Astrocyte (in vitro differentiated cells and primary cell): Measurements from ENCODE around the gene KATNB1. TPM values are rescaled to one million over a fixed set of nuclear protein-coding genes. Genes with fewer than 3 reads are reported as not detected.

ENCODE experiments used
- DNase-seq: peaks from one replicate; pipeline ENCODE4 v3.0.0-alpha.2; 2010; ENCODE audit warnings: low read depth
- FAIRE-seq: peaks from 2 replicates; lab custom pipeline; 2011; peaks lifted over from hg19 to GRCh38; lab: Jason Lieb, UNC
- H2AFZ ChIP-seq: 2 replicates; pipeline ENCODE4 v1.6.0; 2012; ENCODE audit warnings: low read depth, low read length, inconsistent platforms
- H3K27ac ChIP-seq: 2 replicates; pipeline ENCODE4 v1.5.1; 2011; ENCODE audit warnings: low read depth, low read length, inconsistent platforms
- H3K27me3 ChIP-seq: 2 replicates; pipeline ENCODE4 v1.6.0; 2011; ENCODE audit warnings: low read length, inconsistent platforms; ENCODE audit not compliant: insufficient read depth
- H3K36me3 ChIP-seq: 2 replicates; pipeline ENCODE4 v1.5.1; 2011; ENCODE audit warnings: low read length, inconsistent platforms; ENCODE audit not compliant: insufficient read depth
- H3K4me1 ChIP-seq: 2 replicates; pipeline ENCODE4 v1.5.1; 2011; ENCODE audit warnings: low read length, inconsistent platforms; ENCODE audit not compliant: insufficient read depth
- H3K4me2 ChIP-seq: 2 replicates; pipeline ENCODE4 v1.6.0; 2012; ENCODE audit warnings: low read length, inconsistent platforms
- H3K4me3 ChIP-seq: 2 replicates; pipeline ENCODE4 v1.5.1; 2011; ENCODE audit warnings: low read depth, mild to moderate bottlenecking, low read length, inconsistent platforms; ENCODE audit not compliant: insufficient read depth
- H3K79me2 ChIP-seq: 2 replicates; pipeline ENCODE4 v1.6.0; 2012; ENCODE audit warnings: mild to moderate bottlenecking, low read length, inconsistent platforms; ENCODE audit not compliant: insufficient read depth
- H3K9ac ChIP-seq: 2 replicates; pipeline ENCODE4 v1.6.0; 2012; ENCODE audit warnings: mild to moderate bottlenecking, low read length, inconsistent platforms
- H3K9me3 ChIP-seq: 2 replicates; pipeline ENCODE4 v1.5.1; 2012; ENCODE audit warnings: low read depth, mild to moderate bottlenecking, low read length, inconsistent platforms; ENCODE audit not compliant: insufficient read depth
- H4K20me1 ChIP-seq: 2 replicates; pipeline ENCODE4 v1.6.0; 2012; ENCODE audit warnings: low read length, inconsistent platforms; ENCODE audit not compliant: insufficient read depth
- H3K27ac Mint-ChIP-seq: one replicate; pipeline ENCODE4 v1.8.0; 2021; ENCODE audit warnings: mild to moderate bottlenecking, mixed read lengths; ENCODE audit not compliant: unreplicated experiment
- H3K27me3 Mint-ChIP-seq: one replicate; pipeline ENCODE4 v1.8.0; 2021; ENCODE audit warnings: low read depth, mixed read lengths; ENCODE audit not compliant: unreplicated experiment
- H3K36me3 Mint-ChIP-seq: one replicate; pipeline ENCODE4 v1.8.0; 2021; ENCODE audit warnings: low read depth, mixed read lengths; ENCODE audit not compliant: unreplicated experiment
- H3K4me1 Mint-ChIP-seq: one replicate; pipeline ENCODE4 v1.8.0; 2021; ENCODE audit warnings: low read depth, mixed read lengths; ENCODE audit not compliant: unreplicated experiment
- H3K4me3 Mint-ChIP-seq: one replicate; pipeline ENCODE4 v1.8.0; 2021; ENCODE audit warnings: mild to moderate bottlenecking, moderate library complexity, mixed read lengths; ENCODE audit not compliant: unreplicated experiment
- H3K9me3 Mint-ChIP-seq: one replicate; pipeline ENCODE4 v1.8.0; 2021; ENCODE audit warnings: mild to moderate bottlenecking, mixed read lengths; ENCODE audit not compliant: unreplicated experiment
- EZH2 ChIP-seq: IDR thresholded peaks from 2 replicates; pipeline ENCODE4 v1.6.1; 2012; ENCODE audit warnings: mild to moderate bottlenecking, low read length, inconsistent platforms; ENCODE audit not compliant: insufficient read depth
- total RNA-seq: library from RNA; stranded (reverse); gene quantifications from 2 replicates; pipeline ENCODE4 v1.2.1, GENCODE V29; 2021
- TF ChIP-seq, protein P1 (sequence below): IDR thresholded peaks from 2 replicates; pipeline ENCODE4 v1.5.1; 2011; ENCODE audit warnings: low read depth, mild to moderate bottlenecking, inconsistent platforms, low read length, moderate library complexity; ENCODE audit not compliant: insufficient read depth

KATNB1 gene
- total RNA-seq, 1 donor from 2014 or later, result 28.6 TPM

DNA sequence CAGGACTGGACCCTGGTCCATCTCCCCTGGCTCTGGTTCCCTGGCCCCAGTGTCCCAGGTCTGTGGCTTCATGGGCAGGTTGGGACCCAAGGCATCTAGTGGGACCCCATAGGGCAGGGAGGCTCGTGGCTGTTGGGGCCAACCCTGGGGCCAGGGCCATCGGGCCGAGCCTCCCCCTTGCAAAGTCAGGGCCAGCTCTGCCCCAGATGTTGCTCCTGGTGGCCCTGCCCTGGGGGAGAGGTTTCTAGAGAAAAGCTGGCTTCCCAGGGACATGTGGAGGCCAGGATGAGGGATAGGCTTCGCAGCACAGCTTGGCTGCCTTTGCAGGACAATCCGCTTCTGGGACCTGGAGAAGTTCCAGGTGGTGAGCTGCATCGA, 16.6 kb downstream of the KATNB1 start:
- no peaks in the 10 kb centered on the region for H3K9me3 ChIP-seq
- no peaks in the 10 kb centered on the region for H3K27me3 ChIP-seq
- peaks cover 17% of the 10 kb centered on the region for H3K36me3 Mint-ChIP-seq
- H3K27ac ChIP-seq, result no peak overlapping the region
- H3K4me1 Mint-ChIP-seq, result peaks cover 2% of the 10 kb centered on the region
- H3K4me2 ChIP-seq, result no peak overlapping the region
- H3K4me3 Mint-ChIP-seq, result no peak overlapping the region
- no peaks in the 10 kb centered on the region for H3K4me1 ChIP-seq
- TF ChIP-seq, protein P1, sequence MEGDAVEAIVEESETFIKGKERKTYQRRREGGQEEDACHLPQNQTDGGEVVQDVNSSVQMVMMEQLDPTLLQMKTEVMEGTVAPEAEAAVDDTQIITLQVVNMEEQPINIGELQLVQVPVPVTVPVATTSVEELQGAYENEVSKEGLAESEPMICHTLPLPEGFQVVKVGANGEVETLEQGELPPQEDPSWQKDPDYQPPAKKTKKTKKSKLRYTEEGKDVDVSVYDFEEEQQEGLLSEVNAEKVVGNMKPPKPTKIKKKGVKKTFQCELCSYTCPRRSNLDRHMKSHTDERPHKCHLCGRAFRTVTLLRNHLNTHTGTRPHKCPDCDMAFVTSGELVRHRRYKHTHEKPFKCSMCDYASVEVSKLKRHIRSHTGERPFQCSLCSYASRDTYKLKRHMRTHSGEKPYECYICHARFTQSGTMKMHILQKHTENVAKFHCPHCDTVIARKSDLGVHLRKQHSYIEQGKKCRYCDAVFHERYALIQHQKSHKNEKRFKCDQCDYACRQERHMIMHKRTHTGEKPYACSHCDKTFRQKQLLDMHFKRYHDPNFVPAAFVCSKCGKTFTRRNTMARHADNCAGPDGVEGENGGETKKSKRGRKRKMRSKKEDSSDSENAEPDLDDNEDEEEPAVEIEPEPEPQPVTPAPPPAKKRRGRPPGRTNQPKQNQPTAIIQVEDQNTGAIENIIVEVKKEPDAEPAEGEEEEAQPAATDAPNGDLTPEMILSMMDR, result no peak
- TF ChIP-seq EZH2, result no peak
- no peaks in the 10 kb centered on the region for H3K9me3 Mint-ChIP-seq
- H3K9ac ChIP-seq, result no peak overlapping the region
- no peak overlapping the region for H3K27ac Mint-ChIP-seq
- FAIRE-seq (no peak), DNase-seq (no peak)
- H3K4me3 ChIP-seq, result no peak overlapping the region
- no peaks in the 10 kb centered on the region for H3K36me3 ChIP-seq
- H4K20me1 ChIP-seq, result peaks cover 14% of the 10 kb centered on the region
- no peaks in the 10 kb centered on the region for H3K79me2 ChIP-seq
- no peak overlapping the region for H2AFZ ChIP-seq
- H3K27me3 Mint-ChIP-seq, result no peaks in the 10 kb centered on the region

DNA sequence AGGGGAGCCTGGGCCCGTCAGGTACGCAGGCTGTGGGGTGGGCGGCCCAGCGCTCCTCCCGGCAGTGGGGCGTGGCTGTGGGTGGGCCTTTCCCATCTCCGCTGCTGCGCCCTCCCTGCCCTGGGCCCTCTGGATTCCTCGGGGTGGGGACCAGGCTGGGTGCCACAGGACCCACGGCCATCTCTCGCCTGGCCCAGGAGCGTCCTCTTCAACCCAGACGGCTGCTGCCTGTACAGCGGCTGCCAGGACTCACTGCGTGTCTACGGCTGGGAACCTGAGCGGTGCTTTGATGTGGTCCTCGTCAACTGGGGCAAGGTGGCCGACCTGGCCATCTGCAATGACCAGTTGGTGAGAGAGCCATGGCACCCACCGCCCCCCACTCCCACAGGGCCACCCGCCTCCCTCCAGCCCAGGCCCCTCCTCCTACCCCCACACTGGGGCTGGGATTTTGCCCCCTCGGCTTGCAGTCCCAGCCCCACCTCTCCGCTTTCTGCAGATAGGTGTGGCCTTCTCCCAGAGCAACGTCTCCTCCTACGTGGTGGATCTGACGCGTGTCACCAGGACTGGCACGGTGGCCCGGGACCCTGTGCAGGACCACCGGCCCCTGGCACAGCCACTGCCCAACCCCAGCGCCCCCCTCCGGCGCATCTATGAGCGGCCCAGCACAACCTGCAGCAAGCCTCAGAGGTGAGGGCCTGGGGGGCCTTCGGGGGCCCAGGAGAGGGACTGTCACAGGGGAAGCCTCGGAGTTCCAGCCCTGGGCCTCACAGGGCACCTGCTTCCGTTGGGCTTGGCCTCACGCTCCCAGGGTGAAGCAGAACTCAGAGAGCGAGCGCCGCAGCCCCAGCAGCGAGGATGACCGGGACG, 17.2 kb downstream of the KATNB1 start:
- H3K27me3 ChIP-seq, result no peaks in the 10 kb centered on the region
- no peak overlapping the region for H3K27ac ChIP-seq
- no peak for FAIRE-seq
- H3K79me2 ChIP-seq, result no peaks in the 10 kb centered on the region
- TF ChIP-seq, protein P1, result no peak
- TF ChIP-seq EZH2, result no peak
- no peak overlapping the region for H3K4me2 ChIP-seq
- H4K20me1 ChIP-seq, result peaks cover 19% of the 10 kb centered on the region
- no peaks in the 10 kb centered on the region for H3K27me3 Mint-ChIP-seq
- no peak for DNase-seq
- H3K9me3 ChIP-seq, result no peaks in the 10 kb centered on the region
- peaks cover 2% of the 10 kb centered on the region for H3K4me1 Mint-ChIP-seq
- no peaks in the 10 kb centered on the region for H3K4me1 ChIP-seq
- H3K36me3 ChIP-seq, result no peaks in the 10 kb centered on the region
- H3K4me3 Mint-ChIP-seq, result no peak overlapping the region
- no peak overlapping the region for H2AFZ ChIP-seq
- no peak overlapping the region for H3K9ac ChIP-seq
- no peaks in the 10 kb centered on the region for H3K9me3 Mint-ChIP-seq
- H3K27ac Mint-ChIP-seq, result no peak overlapping the region
- H3K4me3 ChIP-seq, result no peak overlapping the region
- peaks cover 15% of the 10 kb centered on the region for H3K36me3 Mint-ChIP-seq
